ENCODE results near the gene TAOK2.

TAOK2 gene

DNA sequence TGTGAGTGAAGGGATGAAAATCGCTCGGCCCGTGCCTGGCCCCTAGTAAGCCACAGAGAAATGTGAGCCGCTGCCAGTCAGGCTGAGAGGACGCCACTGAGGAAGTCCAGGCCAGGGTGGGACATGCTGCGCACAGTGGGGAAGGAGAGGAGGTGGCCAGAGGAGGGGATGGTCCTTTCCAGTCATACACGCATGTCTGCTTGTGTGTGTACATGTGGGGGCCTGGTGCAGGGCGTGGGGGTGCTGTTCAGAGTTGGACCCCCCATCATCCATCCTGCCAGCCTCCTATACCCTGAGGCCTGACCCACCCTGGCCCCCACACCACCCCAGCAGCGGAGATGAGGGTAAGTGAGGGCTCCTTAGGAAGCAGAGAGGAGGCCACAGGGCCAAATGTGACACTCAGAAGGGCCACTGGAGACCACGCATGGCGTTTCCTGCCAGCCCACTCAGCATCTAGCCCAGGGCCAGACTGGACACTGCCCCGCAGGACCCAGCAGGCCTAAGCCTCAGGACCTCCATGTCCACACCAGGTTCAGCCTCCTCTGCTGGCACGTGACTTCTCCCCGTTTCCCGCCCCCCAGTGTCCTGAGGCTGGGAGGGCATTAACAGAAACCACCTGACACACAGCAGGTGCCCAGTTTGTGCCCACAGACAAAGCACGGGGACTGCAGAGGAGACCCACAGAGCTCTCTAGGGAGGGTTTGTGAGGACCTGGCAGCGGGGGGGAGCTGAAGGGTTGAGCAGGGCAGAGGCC, 30.2 kb downstream of the TAOK2 start:
- TF ChIP-seq, protein P1, sequence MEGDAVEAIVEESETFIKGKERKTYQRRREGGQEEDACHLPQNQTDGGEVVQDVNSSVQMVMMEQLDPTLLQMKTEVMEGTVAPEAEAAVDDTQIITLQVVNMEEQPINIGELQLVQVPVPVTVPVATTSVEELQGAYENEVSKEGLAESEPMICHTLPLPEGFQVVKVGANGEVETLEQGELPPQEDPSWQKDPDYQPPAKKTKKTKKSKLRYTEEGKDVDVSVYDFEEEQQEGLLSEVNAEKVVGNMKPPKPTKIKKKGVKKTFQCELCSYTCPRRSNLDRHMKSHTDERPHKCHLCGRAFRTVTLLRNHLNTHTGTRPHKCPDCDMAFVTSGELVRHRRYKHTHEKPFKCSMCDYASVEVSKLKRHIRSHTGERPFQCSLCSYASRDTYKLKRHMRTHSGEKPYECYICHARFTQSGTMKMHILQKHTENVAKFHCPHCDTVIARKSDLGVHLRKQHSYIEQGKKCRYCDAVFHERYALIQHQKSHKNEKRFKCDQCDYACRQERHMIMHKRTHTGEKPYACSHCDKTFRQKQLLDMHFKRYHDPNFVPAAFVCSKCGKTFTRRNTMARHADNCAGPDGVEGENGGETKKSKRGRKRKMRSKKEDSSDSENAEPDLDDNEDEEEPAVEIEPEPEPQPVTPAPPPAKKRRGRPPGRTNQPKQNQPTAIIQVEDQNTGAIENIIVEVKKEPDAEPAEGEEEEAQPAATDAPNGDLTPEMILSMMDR (IDR thresholded peaks at IDR 0.05; ENCODE audit: borderline replicate concordance, control extremely low read depth, extremely low read depth, insufficient read depth, missing control alignments), result no peak
- in situ Hi-C loops (cut with MboI; ENCODE audit: low sequenced_read_pairs, unreplicated experiment), result loop anchor here (25.0 kb wide), 1 partner anchor 317 kb away; the partner anchor contains the start of gene QPRT
- DNase-seq (ENCODE audit: low spot score), result no peak

DNA sequence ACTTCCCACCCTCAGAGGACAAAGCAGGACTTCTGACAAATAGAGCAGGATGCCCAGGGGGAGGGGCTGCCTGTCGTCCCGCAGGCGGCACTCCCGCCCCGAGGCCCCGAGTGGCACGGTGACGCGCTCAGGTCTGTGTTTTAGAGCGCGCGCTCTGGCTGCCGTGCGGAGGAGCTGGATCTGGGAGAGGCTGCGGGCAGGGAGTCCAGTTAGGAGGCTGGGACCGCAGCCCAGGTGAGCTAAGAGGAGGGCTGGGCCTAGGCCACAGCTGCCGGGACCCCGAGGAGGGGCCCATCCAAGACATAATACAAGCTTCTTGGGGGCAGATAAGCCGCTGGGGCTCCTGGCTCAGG, 30.7 kb downstream of the TAOK2 start:
- DNase-seq (ENCODE audit: low spot score), result no peak
- TF ChIP-seq, protein P1 (IDR thresholded peaks at IDR 0.05; ENCODE audit: borderline replicate concordance, control extremely low read depth, extremely low read depth, insufficient read depth, missing control alignments), result no peak
- in situ Hi-C loops (cut with MboI; ENCODE audit: low sequenced_read_pairs, unreplicated experiment), result loop anchor here (25.0 kb wide), 1 partner anchor 317 kb away; the partner anchor contains the start of gene QPRT

DNA sequence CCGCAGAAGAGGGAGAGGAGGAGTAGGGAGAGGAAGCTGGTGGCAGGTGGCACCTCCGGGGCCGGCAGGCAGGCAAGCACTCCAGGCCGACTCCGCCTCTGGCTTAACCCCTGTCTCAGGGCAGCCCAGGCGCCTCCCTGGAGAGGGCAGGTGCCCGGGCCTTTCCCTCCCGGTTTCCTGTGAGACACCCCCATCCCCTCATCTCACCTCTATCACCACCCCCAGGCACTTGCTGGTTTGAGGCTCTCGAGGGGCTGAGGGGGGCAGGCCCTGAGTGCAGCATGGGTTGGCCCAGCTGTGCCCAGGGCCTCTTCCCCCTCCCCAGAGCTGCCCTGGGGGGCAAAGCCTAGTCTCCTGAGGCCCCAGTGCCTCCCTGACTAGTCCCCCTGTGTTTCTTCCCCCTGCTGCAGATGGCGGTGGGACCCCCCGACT, 31.2 kb downstream of the TAOK2 start:
- TF ChIP-seq, protein P1 (IDR thresholded peaks at IDR 0.05; ENCODE audit: borderline replicate concordance, control extremely low read depth, extremely low read depth, insufficient read depth, missing control alignments), result no peak
- no peak for DNase-seq (ENCODE audit: low spot score)
- in situ Hi-C loops (cut with MboI; ENCODE audit: low sequenced_read_pairs, unreplicated experiment), result loop anchor here (25.0 kb wide), 1 partner anchor 318 kb away; the partner anchor contains the start of gene QPRT

DNA sequence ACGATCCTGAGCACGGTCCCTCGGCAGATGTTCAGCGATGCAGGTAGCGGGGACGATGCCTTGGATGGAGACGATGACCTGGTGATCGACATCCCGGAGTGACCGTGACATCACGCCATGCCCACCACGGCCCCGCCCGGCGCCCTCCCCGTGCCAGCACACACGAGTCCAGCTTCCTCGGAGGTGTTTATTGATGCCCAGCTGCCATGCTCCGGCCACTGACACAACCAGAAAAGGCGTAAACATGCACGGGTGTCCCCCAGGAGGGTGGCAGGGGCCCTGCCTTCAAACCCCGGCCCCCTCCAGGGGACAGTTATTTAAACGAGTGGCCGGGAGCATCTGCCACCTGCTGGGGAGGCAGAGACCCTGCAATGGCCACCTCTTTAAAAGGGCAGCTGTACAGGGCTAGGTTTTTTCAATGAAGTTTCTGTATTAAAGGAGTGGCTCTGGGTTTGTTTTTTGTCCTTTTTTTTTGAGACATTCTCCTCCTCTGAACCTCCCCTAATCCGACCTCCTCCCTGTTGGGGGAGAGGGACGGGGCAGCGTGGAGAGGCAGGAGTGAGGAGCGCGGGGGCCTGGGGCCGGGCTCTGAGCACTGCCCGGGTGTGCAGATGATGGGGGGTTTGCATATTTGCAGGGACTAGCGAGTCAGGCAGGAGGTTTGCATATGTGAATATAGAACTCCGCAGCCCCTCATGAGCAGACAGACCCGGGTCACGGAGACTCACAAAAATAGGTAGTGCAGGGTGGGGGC, 31.9 kb downstream of the TAOK2 start:
- TF ChIP-seq, protein P1 (IDR thresholded peaks at IDR 0.05; ENCODE audit: borderline replicate concordance, control extremely low read depth, extremely low read depth, insufficient read depth, missing control alignments), result peak; percentile 67
- DNase-seq (ENCODE audit: low spot score), result peak; percentile 87
- in situ Hi-C loops (cut with MboI; ENCODE audit: low sequenced_read_pairs, unreplicated experiment), result loop anchor here (25.0 kb wide), 1 partner anchor 318 kb away; the partner anchor contains the start of gene QPRT

DNA sequence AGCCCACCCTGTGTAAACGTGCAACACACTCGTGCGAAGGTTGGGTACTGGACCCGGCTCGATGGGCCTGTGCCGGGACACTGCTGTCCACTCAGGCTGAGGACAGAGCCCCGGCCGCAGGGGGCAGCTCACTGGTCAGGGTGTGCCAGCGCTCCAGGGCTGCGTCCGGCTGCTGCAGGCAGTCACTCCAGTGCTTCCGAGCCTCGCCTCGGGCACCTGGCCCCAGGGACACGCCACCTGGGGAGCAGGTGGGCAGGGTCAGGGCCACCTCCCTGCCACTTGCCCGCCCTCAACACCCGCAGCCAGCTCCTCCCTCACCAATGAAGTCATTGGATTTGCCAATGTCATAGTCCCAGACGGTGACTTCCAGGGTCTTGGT, 32.4 kb downstream of the TAOK2 start:
- in situ Hi-C loops (cut with MboI; ENCODE audit: low sequenced_read_pairs, unreplicated experiment), result loop anchor here (25.0 kb wide), 1 partner anchor 319 kb away; the partner anchor contains the start of gene QPRT
- no peak for DNase-seq (ENCODE audit: low spot score)
- TF ChIP-seq, protein P1 (IDR thresholded peaks at IDR 0.05; ENCODE audit: borderline replicate concordance, control extremely low read depth, extremely low read depth, insufficient read depth, missing control alignments), result no peak

DNA sequence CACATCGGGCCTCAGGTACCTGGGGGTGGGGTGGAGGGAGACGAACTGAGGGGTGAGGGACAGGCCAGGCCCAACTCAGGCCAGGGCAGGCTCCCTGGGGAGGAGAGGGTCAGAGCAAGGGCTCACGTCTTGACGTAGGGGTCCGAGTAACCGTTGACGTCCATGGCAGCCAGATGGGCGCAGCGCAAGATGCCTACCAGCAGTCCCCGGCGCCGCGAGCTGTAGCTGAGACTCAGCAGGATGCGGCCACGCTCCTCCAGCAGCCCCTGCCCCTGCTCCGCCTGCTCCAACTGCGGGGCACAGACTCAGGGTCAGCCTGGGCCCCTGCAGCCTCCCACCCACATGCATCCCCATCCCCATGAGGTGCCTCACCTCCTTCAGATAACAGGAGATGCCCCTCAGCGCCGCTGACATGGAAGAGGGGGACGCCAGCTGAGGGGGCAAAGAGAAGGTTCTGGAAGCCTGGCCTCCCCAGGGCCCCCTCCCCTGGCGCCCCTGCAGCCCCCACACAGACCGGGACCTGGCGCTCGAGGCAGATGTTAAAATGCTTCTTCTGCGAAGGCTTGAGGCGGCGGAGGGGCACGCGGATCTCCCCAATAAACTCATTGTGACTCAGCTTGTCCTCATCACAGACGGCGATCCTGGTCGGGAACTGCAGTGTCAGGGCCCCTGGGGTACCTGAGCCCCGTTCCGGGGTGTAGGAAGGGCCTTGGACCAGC, 33.1 kb downstream of the TAOK2 start:
- TF ChIP-seq, protein P1 (IDR thresholded peaks at IDR 0.05; ENCODE audit: borderline replicate concordance, control extremely low read depth, extremely low read depth, insufficient read depth, missing control alignments), result no peak
- DNase-seq (ENCODE audit: low spot score), result no peak
- in situ Hi-C loops (cut with MboI; ENCODE audit: low sequenced_read_pairs, unreplicated experiment), result loop anchor here (25.0 kb wide), 1 partner anchor 320 kb away; the partner anchor contains the start of gene QPRT

All from GM13976 (cell line).